GM06990 (cell line): Measurements from ENCODE around the gene ISL1.

Experiments
- DNase-seq: peaks from one replicate; pipeline ENCODE4 v3.0.0-alpha.2; 2011; ENCODE audit not compliant: insufficient read length; ENCODE audit errors: extremely low read depth
- H3K27me3 ChIP-seq: replicated peaks from 2 replicates; pipeline ENCODE4 v1.6.0; 2011; ENCODE audit warnings: low read length; ENCODE audit not compliant: control insufficient read depth, insufficient read depth
- H3K36me3 ChIP-seq: 2 replicates; pipeline ENCODE4 v1.5.1; 2011; ENCODE audit warnings: low read length; ENCODE audit not compliant: control insufficient read depth, insufficient read depth
- H3K4me3 ChIP-seq: replicated peaks from 2 replicates; pipeline ENCODE4 v1.5.1; 2011; ENCODE audit warnings: low read depth, mild to moderate bottlenecking, control low read depth, low read length
- CTCF ChIP-seq: IDR thresholded peaks from 2 replicates; pipeline ENCODE4 v1.5.1; 2011; ENCODE audit warnings: low read length, control low read depth, mild to moderate bottlenecking, inconsistent platforms; ENCODE audit not compliant: insufficient read depth, poor library complexity, severe bottlenecking

Gene ISL1

GRCh38 chr5:51383131-51384121 is at the start of gene ISL1:
TSS of gene ISL1 (plus strand) at chr5:51383448. CDS start at chr5:51383672, 224 bp downstream.
- H3K4me3 ChIP-seq = no peak within 1 kb of the TSS
- DNase-seq = peak; percentile 20

GRCh38 chr5:51336878-51337277 is 46.4 kb upstream of the ISL1 start:
- DNase-seq = no peak
- TF ChIP-seq CTCF = no peak

More at GRCh38 chr5:51383131-51384121, at the start of gene ISL1:
- H3K36me3 ChIP-seq = no peaks in the 10 kb centered on the region
- no peak for TF ChIP-seq CTCF
- H3K27me3 ChIP-seq = peaks cover 8% of the 10 kb centered on the region

GRCh38 chr5:51345106-51345505 is 38.1 kb upstream of the ISL1 start:
- no peak overlapping the region for H3K4me3 ChIP-seq
- no peak for TF ChIP-seq CTCF
- DNase-seq = no peak
- H3K27me3 ChIP-seq = no peaks in the 10 kb centered on the region
- no peaks in the 10 kb centered on the region for H3K36me3 ChIP-seq

More at GRCh38 chr5:51336878-51337277, 46.4 kb upstream of the ISL1 start:
- Histone ChIP-seq H3K36me3 (no peaks in the 10 kb centered on the region), H3K4me3 (no peak overlapping the region), H3K27me3 (no peaks in the 10 kb centered on the region)

GRCh38 chr5:51347157-51347556 is 36.1 kb upstream of the ISL1 start:
- DNase-seq = no peak
- Histone ChIP-seq H3K36me3 (no peaks in the 10 kb centered on the region), H3K4me3 (no peak overlapping the region), H3K27me3 (no peaks in the 10 kb centered on the region)
- TF ChIP-seq CTCF = no peak

DNA sequence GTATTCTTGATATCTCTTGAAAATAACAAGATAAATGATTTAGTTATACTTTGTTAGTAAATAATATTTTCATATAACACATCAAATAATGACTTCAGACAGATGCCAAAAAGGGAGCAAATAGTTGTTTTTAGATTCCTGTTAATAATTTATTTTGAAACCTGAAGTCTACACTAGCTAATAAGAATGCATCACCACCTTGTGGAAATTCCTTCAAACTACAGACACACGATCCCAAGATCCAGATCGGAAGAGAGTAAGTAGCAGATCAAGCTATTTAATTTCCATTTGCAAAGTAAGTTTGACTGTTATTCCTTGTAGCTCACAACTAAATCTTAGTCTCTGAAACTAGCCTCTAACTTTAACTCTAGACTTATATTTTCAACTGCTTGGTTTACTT is 35.5 kb upstream of the ISL1 start:
- H3K4me3 ChIP-seq = no peak overlapping the region
- no peak for TF ChIP-seq CTCF
- DNase-seq = no peak
- no peaks in the 10 kb centered on the region for H3K27me3 ChIP-seq
- H3K36me3 ChIP-seq = no peaks in the 10 kb centered on the region
